Trophoblast cell (in vitro differentiated cells and primary cell): ENCODE measurements around the gene MORN4.
A peak's percentile ranks its signal among the peaks of the same experiment; 100 is the strongest.

Experiments used
- DNase-seq, 2 donors: peaks; one replicate each; pipeline ENCODE4 v3.0.0-alpha.2; 2016
- H2AFZ ChIP-seq: 2 replicates; pipeline ENCODE4 v1.6.1; 2013; ENCODE audit warnings: low read length, moderate library complexity, mild to moderate bottlenecking; ENCODE audit not compliant: insufficient read depth, poor library complexity
- H2AK5ac ChIP-seq: 2 replicates; pipeline ENCODE4 v1.6.1; 2013; ENCODE audit warnings: mild to moderate bottlenecking, low read length
- H2BK120ac ChIP-seq: 2 replicates; pipeline ENCODE4 v1.6.1; 2013; ENCODE audit warnings: low read length, mild to moderate bottlenecking, moderate library complexity; ENCODE audit not compliant: insufficient read depth, poor library complexity
- H2BK12ac ChIP-seq: 2 replicates; pipeline ENCODE4 v1.6.1; 2013; ENCODE audit warnings: mild to moderate bottlenecking, low read length, moderate library complexity
- H2BK5ac ChIP-seq: 2 replicates; pipeline ENCODE4 v1.6.1; 2013; ENCODE audit warnings: low read length, low read depth, moderate library complexity, mild to moderate bottlenecking; ENCODE audit not compliant: poor library complexity
- H3K14ac ChIP-seq: 2 replicates; pipeline ENCODE4 v1.6.1; 2013; ENCODE audit warnings: mild to moderate bottlenecking, low read length
- H3K18ac ChIP-seq: 2 replicates; pipeline ENCODE4 v1.6.1; 2013; ENCODE audit warnings: mild to moderate bottlenecking, low read length
- H3K23ac ChIP-seq: 2 replicates; pipeline ENCODE4 v1.6.1; 2013; ENCODE audit warnings: low read length
- H3K27ac ChIP-seq: 2 replicates; pipeline ENCODE4 v1.5.1; 2013; ENCODE audit warnings: low read depth, mild to moderate bottlenecking, inconsistent platforms, low read length, moderate library complexity
- H3K27me3 ChIP-seq: 2 replicates; pipeline ENCODE4 v1.6.1; 2013; ENCODE audit warnings: inconsistent platforms, mild to moderate bottlenecking, low read length, moderate library complexity; ENCODE audit not compliant: insufficient read depth
- H3K36me3 ChIP-seq, 2 experiments: 1 replicate in 1 of 2; 2 replicates in 1 of 2; pipeline ENCODE4 v1.6.1; 2013; ENCODE audit warnings: low read length in 2 of 2, mild to moderate bottlenecking in 2 of 2, moderate library complexity in 1 of 2; ENCODE audit not compliant: insufficient read depth in 2 of 2, control insufficient read depth in 1 of 2
- H3K4ac ChIP-seq: 2 replicates; pipeline ENCODE4 v1.6.1; 2013; ENCODE audit warnings: low read depth, mild to moderate bottlenecking, low read length, moderate library complexity
- H3K4me1 ChIP-seq, 2 experiments: 1 replicate in 1 of 2; 2 replicates in 1 of 2; pipeline ENCODE4 v1.6.1; 2013; ENCODE audit warnings: low read length in 2 of 2, mild to moderate bottlenecking in 2 of 2, moderate library complexity in 1 of 2; ENCODE audit not compliant: insufficient read depth in 2 of 2, control insufficient read depth in 1 of 2
- H3K4me2 ChIP-seq: 2 replicates; pipeline ENCODE4 v1.6.1; 2013; ENCODE audit warnings: inconsistent platforms, mild to moderate bottlenecking, low read length, moderate library complexity
- H3K4me3 ChIP-seq: 2 replicates; pipeline ENCODE4 v1.5.1; 2013; ENCODE audit warnings: mild to moderate bottlenecking, low read depth, low read length, inconsistent platforms
- H3K79me1 ChIP-seq: one replicate; pipeline ENCODE4 v1.6.1; 2013; ENCODE audit warnings: low read length
- H3K79me2 ChIP-seq: 2 replicates; pipeline ENCODE4 v1.6.1; 2013; ENCODE audit warnings: low read length, mild to moderate bottlenecking; ENCODE audit not compliant: control insufficient read depth, insufficient read depth, poor library complexity
- H3K9ac ChIP-seq: 2 replicates; pipeline ENCODE4 v1.6.1; 2013; ENCODE audit warnings: mild to moderate bottlenecking, low read length
- H3K9me3 ChIP-seq: 2 replicates; pipeline ENCODE4 v1.6.1; 2013; ENCODE audit warnings: low read depth, mild to moderate bottlenecking, control low read depth, inconsistent platforms, low read length; ENCODE audit not compliant: insufficient read depth
- H4K12ac ChIP-seq: 2 replicates; pipeline ENCODE4 v1.6.1; 2013; ENCODE audit warnings: low read depth, mild to moderate bottlenecking, low read length, moderate library complexity
- H4K8ac ChIP-seq: 2 replicates; pipeline ENCODE4 v1.6.1; 2013; ENCODE audit warnings: low read depth, mild to moderate bottlenecking, low read length, moderate library complexity
- H4K91ac ChIP-seq: one replicate; pipeline ENCODE4 v1.6.1; 2013; ENCODE audit warnings: low read depth, mild to moderate bottlenecking, low read length, moderate library complexity
- WGBS: extraction: QIAGEN DNeasy Blood & Tissue Kit; methylation state at CpG from one replicate; pipeline ENCODE4 v1.1.7; 2013; ENCODE audit warnings: missing lambda C conversion rate; ENCODE audit not compliant: insufficient read length, insufficient coverage; ENCODE audit errors: extremely low coverage; 5-methylcytosine and 5-hydroxymethylcytosine counted together

The MORN4 gene

DNA sequence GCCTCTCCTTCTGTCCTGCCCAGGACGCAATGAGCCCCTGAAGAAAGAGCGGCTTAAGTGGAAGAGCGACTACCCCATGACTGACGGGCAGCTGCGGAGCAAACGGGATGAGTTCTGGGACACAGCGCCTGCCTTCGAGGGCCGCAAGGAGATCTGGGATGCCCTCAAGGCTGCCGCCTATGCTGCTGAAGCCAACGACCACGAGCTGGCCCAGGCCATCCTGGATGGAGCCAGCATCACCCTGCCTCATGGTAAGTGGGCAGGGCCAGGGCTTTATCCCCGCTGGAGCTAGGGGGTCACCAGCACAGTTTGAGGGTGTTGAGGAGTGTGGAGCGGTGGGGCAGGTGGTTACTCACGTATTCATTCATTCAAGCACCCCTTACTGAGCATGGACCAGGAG is 65.4 kb downstream of the MORN4 start:
- Histone ChIP-seq H3K4me1 (peaks cover 26 to 27% of the 10 kb centered on the region in 2 experiments), H3K4me2 (no peak overlapping the region), H3K9me3 (no peaks in the 10 kb centered on the region), H3K9ac (no peak overlapping the region), H4K91ac (peak overlapping the region; percentile 2), H2BK12ac (no peak overlapping the region), H3K79me2 (peaks cover 12% of the 10 kb centered on the region), H3K4ac (no peak overlapping the region), H3K27ac (no peak overlapping the region), H3K4me3 (no peak overlapping the region), H3K14ac (no peak overlapping the region), H2BK5ac (no peak overlapping the region), H4K12ac (no peak overlapping the region), H3K23ac (no peak overlapping the region), H3K79me1 (peaks cover 24% of the 10 kb centered on the region), H2BK120ac (peak overlapping the region; percentile 28), H3K18ac (no peak overlapping the region), H2AK5ac (peak overlapping the region; percentile 73), H4K8ac (no peak overlapping the region), H2AFZ (no peak overlapping the region), H3K27me3 (no peaks in the 10 kb centered on the region), H3K36me3 (peaks cover 11% of the 10 kb centered on the region in 2 experiments)
- WGBS = no CpG with 5 or more reads among the region's 15 CpGs
- no peak for DNase-seq

- no peak overlapping the region for H2AK5ac ChIP-seq
- no peak overlapping the region for H3K14ac ChIP-seq
- H3K4me1 ChIP-seq = peaks cover 14 to 16% of the 10 kb centered on the region in 2 experiments
- no peak overlapping the region for H3K9ac ChIP-seq
- WGBS = no CpG with 5 or more reads among the region's 2 CpGs
- peaks cover 11 to 14% of the 10 kb centered on the region in 2 experiments for H3K36me3 ChIP-seq
- DNase-seq = peak; percentile 50 to 88
- no peaks in the 10 kb centered on the region for H3K27me3 ChIP-seq
- H3K18ac ChIP-seq = no peak overlapping the region
- H3K4me2 ChIP-seq = no peak overlapping the region
- no peak overlapping the region for H2BK120ac ChIP-seq
- H2BK5ac ChIP-seq = no peak overlapping the region
- H3K79me2 ChIP-seq = peaks cover 5% of the 10 kb centered on the region
- H3K4me3 ChIP-seq = no peak overlapping the region
- peaks cover 2% of the 10 kb centered on the region for H3K9me3 ChIP-seq
- H3K4ac ChIP-seq = no peak overlapping the region
- H3K23ac ChIP-seq = no peak overlapping the region
- no peak overlapping the region for H4K12ac ChIP-seq
- H2BK12ac ChIP-seq = no peak overlapping the region
- no peak overlapping the region for H2AFZ ChIP-seq
- no peak overlapping the region for H3K27ac ChIP-seq
- H4K8ac ChIP-seq = no peak overlapping the region
- peaks cover 12% of the 10 kb centered on the region for H3K79me1 ChIP-seq
- no peak overlapping the region for H4K91ac ChIP-seq
These were observed 66.8 kb downstream of the MORN4 start for GRCh38 chr10:97566336-97566996.

GRCh38 chr10:97564776-97565175 is 68.5 kb downstream of the MORN4 start:
- no CpG with 5 or more reads among the region's 4 CpGs for WGBS
- Histone ChIP-seq H3K79me2 (no peaks in the 10 kb centered on the region), H2BK12ac (no peak overlapping the region), H3K14ac (no peak overlapping the region), H3K4me1 (no peaks in the 10 kb centered on the region), H3K27ac (no peak overlapping the region), H2BK5ac (no peak overlapping the region), H3K9me3 (peaks cover 4% of the 10 kb centered on the region), H3K4me2 (no peak overlapping the region), H3K23ac (no peak overlapping the region), H2AFZ (no peak overlapping the region), H3K18ac (no peak overlapping the region), H3K9ac (no peak overlapping the region), H4K91ac (no peak overlapping the region), H2BK120ac (no peak overlapping the region), H2AK5ac (no peak overlapping the region), H3K36me3 (peaks cover 3 to 9% of the 10 kb centered on the region in 2 experiments), H3K79me1 (no peaks in the 10 kb centered on the region), H3K4me3 (no peak overlapping the region), H4K8ac (no peak overlapping the region), H4K12ac (no peak overlapping the region), H3K4ac (no peak overlapping the region), H3K27me3 (no peaks in the 10 kb centered on the region)
- peak; percentile 15 to 38 for DNase-seq
